Panc1 (cell line): ENCODE data around the gene NOP53. TPM values are rescaled to one million over a fixed set of nuclear protein-coding genes. Genes with fewer than 3 reads are reported as not detected.

Experiments used
- ATAC-seq: fragments of 200-7000 bp; cut with Tn5 transposase; 2 replicates; pipeline ENCODE4 v1.9.1; 2020; ENCODE audit warnings: mild to moderate bottlenecking, moderate library complexity
- BruUV-seq: library from RNA; stranded (reverse); fragments of 400-500 nt; replicated peaks from 2 replicates; lab custom pipeline; 2021; lab: Mats Ljungman, UMichigan
- CTCF ChIA-PET: fragments of 300-600 bp; sonication (Branson Sonifier 250); formaldehyde crosslinking; loops from one replicate; lab custom pipeline; 2022; ENCODE audit warnings: antibody characterized with exemption; lab: Charles Lee
- POLR2A ChIA-PET: fragments of 300-600 bp; sonication (Branson Sonifier 250); formaldehyde crosslinking; loops from one replicate; lab custom pipeline; 2022; ENCODE audit warnings: antibody characterized with exemption; lab: Charles Lee
- DNase-seq: peaks from one replicate; pipeline ENCODE4 v3.0.0-alpha.2; 2010; ENCODE audit warnings: low read depth, low spot score
- H3K27ac ChIP-seq: 2 replicates; pipeline ENCODE4 v1.5.1; 2011; ENCODE audit warnings: mild to moderate bottlenecking, low read length, inconsistent platforms
- H3K27me3 ChIP-seq: fragments of 200-500 bp; sonication (Bioruptor generic); 2 replicates; pipeline ENCODE4 v1.6.0; 2014; ENCODE audit warnings: low read length, inconsistent platforms; ENCODE audit not compliant: control insufficient read depth, insufficient read depth
- H3K36me3 ChIP-seq: fragments of 200-500 bp; sonication (Bioruptor generic); 2 replicates; pipeline ENCODE4 v1.5.1; 2014; ENCODE audit warnings: inconsistent platforms, mild to moderate bottlenecking, low read length, moderate library complexity; ENCODE audit not compliant: control insufficient read depth, insufficient read depth
- H3K4me1 ChIP-seq: 2 replicates; pipeline ENCODE4 v1.5.1; 2011; ENCODE audit warnings: inconsistent platforms, mild to moderate bottlenecking, low read length, moderate library complexity; ENCODE audit not compliant: control insufficient read depth, insufficient read depth
- H3K4me3 ChIP-seq, 2 experiments: 2 replicates each; pipeline ENCODE4 v1.5.1; 2011 to 2012; ENCODE audit warnings: low read depth in 2 of 2, low read length in 2 of 2, mild to moderate bottlenecking in 2 of 2, inconsistent platforms in 1 of 2, moderate library complexity in 1 of 2
- H3K9me3 ChIP-seq: fragments of 200-500 bp; sonication (Bioruptor generic); 2 replicates; pipeline ENCODE4 v1.5.1; 2014; ENCODE audit warnings: low read depth, mild to moderate bottlenecking, inconsistent platforms, low read length, moderate library complexity; ENCODE audit not compliant: control insufficient read depth, insufficient read depth
- CTCF ChIP-seq: fragments of 450-650 bp; IDR thresholded peaks from 2 replicates; pipeline ENCODE4 v1.5.1; 2017; ENCODE audit warnings: mild to moderate bottlenecking
- POLR2AphosphoS5 ChIP-seq: IDR thresholded peaks from 2 replicates; pipeline ENCODE4 v1.6.1; 2012; ENCODE audit warnings: mild to moderate bottlenecking, low read depth, low read length, moderate library complexity
- REST ChIP-seq, 2 experiments: IDR thresholded peaks; 2 replicates each; pipeline ENCODE4 v1.6.1; 2011 to 2012; ENCODE audit warnings: low read depth in 2 of 2, control low read depth in 1 of 2, low read length in 1 of 2, mild to moderate bottlenecking in 1 of 2, moderate library complexity in 1 of 2; ENCODE audit not compliant: insufficient read depth in 1 of 2
- SIN3A ChIP-seq: IDR thresholded peaks from 2 replicates; pipeline ENCODE4 v1.6.1; 2012; ENCODE audit warnings: low read depth, mild to moderate bottlenecking, low read length, moderate library complexity, borderline replicate concordance; ENCODE audit not compliant: insufficient read depth
- TCF7L2 ChIP-seq: IDR thresholded peaks from 2 replicates; pipeline ENCODE4 v1.6.1; 2011; ENCODE audit warnings: mild to moderate bottlenecking, low read depth, low read length, inconsistent platforms
- in situ Hi-C: cut with HindIII; loops from 2 replicates; pipeline ENCODE4 v1.10.0; 2016; ENCODE audit warnings: low sequenced_read_pairs, low pct_unique_long_range_greater_than_20kb
- intact Hi-C: fragments of 100-400 bp; cut with micrococcal nuclease; formaldehyde crosslinking; loops from one replicate; pipeline ENCODE4 v1.10.0; 2022; ENCODE audit not compliant: unreplicated experiment
- total RNA-seq: library from RNA; stranded (reverse); gene quantifications from one replicate; pipeline ENCODE4 v1.2.1, GENCODE V29; 2021; ENCODE audit not compliant: unreplicated experiment

Gene NOP53
- total RNA-seq, 1 experiment from 2014 or later = 64.3 TPM

GRCh38 chr19:47750752-47751151, 5.4 kb downstream of the NOP53 start:
- Histone ChIP-seq H3K9me3 (no peaks in the 10 kb centered on the region), H3K27ac (no peak overlapping the region), H3K36me3 (peaks cover 3% of the 10 kb centered on the region; the same call in 1 of the 2 replicates), H3K4me3 (no peak overlapping the region), H3K27me3 (no peaks in the 10 kb centered on the region), H3K4me1 (no peaks in the 10 kb centered on the region)
- in situ Hi-C loops (no loop called here), intact Hi-C loops (no loop called here)
- TF ChIP-seq CTCF (no peak), REST (IDR thresholded peaks at IDR 0.05; ENCODE audit: insufficient read depth in 1 of 2, low read depth in 2 of 2, low read length in 1 of 2) (no peak), TCF7L2 (no peak), SIN3A (no peak), POLR2AphosphoS5 (no peak)
- ATAC-seq = no peak
- DNase-seq = no peak
- no TSS peak for BruUV-seq
- ChIA-PET CTCF (no interaction called here), POLR2A (no interaction called here)

GRCh38 chr19:47752440-47753211, 7.3 kb downstream of the NOP53 start:
- CTCF ChIA-PET = no interaction called here

More at GRCh38 chr19:47752440-47753211, 7.3 kb downstream of the NOP53 start:
- intact Hi-C loops = no loop called here
- DNase-seq (no peak), ATAC-seq (no peak)
- no peak overlapping the region for H3K4me3 ChIP-seq
- in situ Hi-C loops = no loop called here
- H3K27me3 ChIP-seq = no peaks in the 10 kb centered on the region
- TF ChIP-seq CTCF (no peak), TCF7L2 (no peak), POLR2AphosphoS5 (no peak), SIN3A (no peak), REST (IDR thresholded peaks at IDR 0.05; ENCODE audit: insufficient read depth in 1 of 2, low read depth in 2 of 2, low read length in 1 of 2) (no peak)
- BruUV-seq = no TSS peak
- H3K27ac ChIP-seq = no peak overlapping the region
- H3K36me3 ChIP-seq = no peaks in the 10 kb centered on the region; the same call in 1 of the 2 replicates
- no peaks in the 10 kb centered on the region for H3K4me1 ChIP-seq
- POLR2A ChIA-PET = no interaction called here
- no peaks in the 10 kb centered on the region for H3K9me3 ChIP-seq
